Measurements from ENCODE around the gene STARD9.
"Not testable (repeated sequence)": the region's sequence is repeated elsewhere in the genome, so short reads cannot be mapped to it uniquely, and the experiment has no call there.

The STARD9 gene

GRCh38 chr15:42674472-42674871 lies 99.1 kb downstream of the STARD9 start:
- TF ChIP-seq CTCF (conservative IDR thresholded peaks at IDR 0.05; ENCODE audit: low read length), result no peak
- TF ChIP-seq EZH2phosphoT487 (IDR thresholded peaks at IDR 0.05; ENCODE audit: borderline replicate concordance), result no peak
- Histone ChIP-seq H3K9me3 (ENCODE audit: insufficient read depth, low read depth, low read length) (no peaks in the 10 kb centered on the region), H3K79me2 (ENCODE audit: insufficient read depth, low read length) (no peaks in the 10 kb centered on the region), H3K9me2 (replicated peaks; ENCODE audit: low read depth, low read length) (no peaks in the 10 kb centered on the region), H3K9ac (ENCODE audit: low read depth, low read length, poor library complexity, severe bottlenecking) (no peak overlapping the region), H2AFZ (ENCODE audit: low read length) (no peak overlapping the region), H3K4me1 (ENCODE audit: insufficient read depth, low read length, poor library complexity, severe bottlenecking) (no peaks in the 10 kb centered on the region), H3K4me3 (ENCODE audit: low read length, poor library complexity, severe bottlenecking) (no peak overlapping the region), H3K27me3 (ENCODE audit: insufficient read depth, low read length, poor library complexity, severe bottlenecking) (no peaks in the 10 kb centered on the region), H4K20me1 (ENCODE audit: insufficient read depth, low read length, poor library complexity, severe bottlenecking) (no peaks in the 10 kb centered on the region), H3K4me2 (ENCODE audit: low read depth, low read length, poor library complexity, severe bottlenecking) (no peak overlapping the region), H3F3A (ENCODE audit: low read depth) (no peaks in the 10 kb centered on the region), H3K36me3 (ENCODE audit: insufficient read depth, low read length) (peaks cover 60% of the 10 kb centered on the region; the same call in 1 of the 2 replicates)

GRCh38 chr15:42675021-42675420 lies 99.6 kb downstream of the STARD9 start:
- TF ChIP-seq EZH2phosphoT487 (IDR thresholded peaks at IDR 0.05; ENCODE audit: borderline replicate concordance) (no peak), CTCF (conservative IDR thresholded peaks at IDR 0.05; ENCODE audit: low read length) (no peak)
- Histone ChIP-seq H3K9me3 (ENCODE audit: insufficient read depth, low read depth, low read length) (no peaks in the 10 kb centered on the region), H4K20me1 (ENCODE audit: insufficient read depth, low read length, poor library complexity, severe bottlenecking) (no peaks in the 10 kb centered on the region), H3K79me2 (ENCODE audit: insufficient read depth, low read length) (no peaks in the 10 kb centered on the region), H3K36me3 (ENCODE audit: insufficient read depth, low read length) (peaks cover 64% of the 10 kb centered on the region; the same call in 1 of the 2 replicates), H3K9ac (ENCODE audit: low read depth, low read length, poor library complexity, severe bottlenecking) (no peak overlapping the region), H2AFZ (ENCODE audit: low read length) (no peak overlapping the region), H3K4me3 (ENCODE audit: low read length, poor library complexity, severe bottlenecking) (no peak overlapping the region), H3K4me2 (ENCODE audit: low read depth, low read length, poor library complexity, severe bottlenecking) (no peak overlapping the region), H3K9me2 (replicated peaks; ENCODE audit: low read depth, low read length) (no peaks in the 10 kb centered on the region), H3K27me3 (ENCODE audit: insufficient read depth, low read length, poor library complexity, severe bottlenecking) (no peaks in the 10 kb centered on the region), H3F3A (ENCODE audit: low read depth) (no peaks in the 10 kb centered on the region), H3K4me1 (ENCODE audit: insufficient read depth, low read length, poor library complexity, severe bottlenecking) (no peaks in the 10 kb centered on the region)

DNA sequence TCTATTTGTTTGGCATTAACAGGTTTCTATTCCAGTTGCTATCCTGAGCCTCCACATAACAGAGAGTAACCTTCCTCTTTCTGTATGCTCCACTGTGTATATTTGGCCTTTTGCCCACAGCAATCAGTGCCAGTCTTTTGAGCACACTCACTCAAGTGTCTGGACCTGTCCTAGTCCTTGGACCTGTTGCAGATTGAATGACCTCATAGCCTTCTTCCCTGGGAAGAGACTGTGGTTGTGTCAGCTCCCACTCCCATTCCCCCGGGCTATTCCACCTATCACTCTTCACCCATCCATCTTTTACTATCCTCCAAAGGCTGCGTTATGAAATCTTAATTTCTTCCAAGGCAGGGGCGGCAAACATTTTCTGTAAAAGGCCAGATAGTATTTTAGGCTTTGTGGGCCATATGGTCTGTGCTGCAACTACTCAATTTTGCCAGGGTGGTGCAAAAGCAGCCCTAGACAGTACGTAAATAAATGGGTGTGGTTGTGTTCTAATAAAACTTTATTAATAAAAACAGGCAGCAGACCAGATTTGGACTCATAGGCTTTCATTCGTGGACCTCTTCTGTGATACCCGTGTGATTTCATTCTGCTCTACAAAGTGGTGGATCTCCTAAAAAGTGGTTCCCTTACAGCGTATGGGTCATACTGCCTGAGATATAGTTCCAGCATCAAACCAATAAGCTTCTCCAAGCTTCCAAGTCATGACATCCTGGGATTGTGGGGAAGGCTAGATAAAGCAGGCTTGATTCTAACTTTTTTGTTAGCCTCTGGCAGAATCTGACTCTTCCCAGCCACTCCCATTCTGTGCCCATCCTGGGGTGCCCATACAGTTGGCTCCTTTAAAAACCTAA lies 104.1 kb downstream of the STARD9 start:
- Histone ChIP-seq H3K79me2 (ENCODE audit: insufficient read depth, low read length) (no peaks in the 10 kb centered on the region), H3K9me3 (ENCODE audit: insufficient read depth, low read depth, low read length) (no peaks in the 10 kb centered on the region), H3K9me2 (replicated peaks; ENCODE audit: low read depth, low read length) (no peaks in the 10 kb centered on the region), H3K9ac (ENCODE audit: low read depth, low read length, poor library complexity, severe bottlenecking) (no peak overlapping the region), H3K4me3 (ENCODE audit: low read length, poor library complexity, severe bottlenecking) (no peak overlapping the region), H3K4me1 (ENCODE audit: insufficient read depth, low read length, poor library complexity, severe bottlenecking) (no peaks in the 10 kb centered on the region), H3K36me3 (ENCODE audit: insufficient read depth, low read length) (peaks cover 91% of the 10 kb centered on the region), H3K4me2 (ENCODE audit: low read depth, low read length, poor library complexity, severe bottlenecking) (no peak overlapping the region), H3K27me3 (ENCODE audit: insufficient read depth, low read length, poor library complexity, severe bottlenecking) (no peaks in the 10 kb centered on the region), H2AFZ (ENCODE audit: low read length) (no peak overlapping the region), H4K20me1 (ENCODE audit: insufficient read depth, low read length, poor library complexity, severe bottlenecking) (no peaks in the 10 kb centered on the region), H3F3A (ENCODE audit: low read depth) (no peaks in the 10 kb centered on the region)
- TF ChIP-seq EZH2phosphoT487 (IDR thresholded peaks at IDR 0.05; ENCODE audit: borderline replicate concordance) (no peak), CTCF (conservative IDR thresholded peaks at IDR 0.05; ENCODE audit: low read length) (no peak)

- H3K4me2 ChIP-seq (ENCODE audit: low read depth, low read length, poor library complexity, severe bottlenecking); H3K9me2 ChIP-seq (replicated peaks; ENCODE audit: low read depth, low read length); H3K79me2 ChIP-seq (ENCODE audit: insufficient read depth, low read length); H3K4me3 ChIP-seq (ENCODE audit: low read length, poor library complexity, severe bottlenecking); H3K9ac ChIP-seq (ENCODE audit: low read depth, low read length, poor library complexity, severe bottlenecking); H4K20me1 ChIP-seq (ENCODE audit: insufficient read depth, low read length, poor library complexity, severe bottlenecking); H3K4me1 ChIP-seq (ENCODE audit: insufficient read depth, low read length, poor library complexity, severe bottlenecking); H3K9me3 ChIP-seq (ENCODE audit: insufficient read depth, low read depth, low read length); H2AFZ ChIP-seq (ENCODE audit: low read length); H3F3A ChIP-seq (ENCODE audit: low read depth); H3K27me3 ChIP-seq (ENCODE audit: insufficient read depth, low read length, poor library complexity, severe bottlenecking): not testable (repeated sequence)
- peaks cover 91% of the 10 kb centered on the region for H3K36me3 ChIP-seq (ENCODE audit: insufficient read depth, low read length)
These were observed 104.7 kb downstream of the STARD9 start for GRCh38 chr15:42680142-42680482.
